ENCODE data around the gene RND1.
"Not testable (repeated sequence)": the region's sequence is repeated elsewhere in the genome, so short reads cannot be mapped to it uniquely, and the experiment has no call there.

RND1 gene

GRCh38 chr12:48865281-48866051 lies at the start of gene RND1:
TSS of gene RND1 (minus strand) at chr12:48865870. CDS start at chr12:48865767, 103 bp downstream.
- peak; percentile 55 to 70 for DNase-seq (ENCODE audit: low read depth in 2 of 2)

DNA sequence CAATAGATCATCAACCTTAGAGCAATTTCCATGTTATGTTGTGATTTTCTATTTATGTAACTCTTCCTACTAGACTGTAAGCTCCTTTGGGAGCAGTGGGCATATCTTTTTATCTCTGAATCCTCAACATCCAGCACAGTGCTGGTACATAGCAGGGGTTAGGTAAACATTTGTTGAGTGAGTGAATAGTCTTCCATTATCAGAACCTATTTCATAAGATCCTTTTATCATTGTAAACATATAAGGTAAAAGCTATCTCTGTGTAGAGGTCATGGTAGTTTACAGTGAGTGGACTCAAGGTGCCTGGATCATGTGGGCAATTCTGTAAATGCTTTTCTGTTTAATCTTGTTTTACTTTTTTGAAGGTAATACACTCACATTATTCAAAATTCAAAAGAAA lies 44.5 kb upstream of the RND1 start:
- DNase-seq (ENCODE audit: low read depth in 2 of 2) = no peak

DNA sequence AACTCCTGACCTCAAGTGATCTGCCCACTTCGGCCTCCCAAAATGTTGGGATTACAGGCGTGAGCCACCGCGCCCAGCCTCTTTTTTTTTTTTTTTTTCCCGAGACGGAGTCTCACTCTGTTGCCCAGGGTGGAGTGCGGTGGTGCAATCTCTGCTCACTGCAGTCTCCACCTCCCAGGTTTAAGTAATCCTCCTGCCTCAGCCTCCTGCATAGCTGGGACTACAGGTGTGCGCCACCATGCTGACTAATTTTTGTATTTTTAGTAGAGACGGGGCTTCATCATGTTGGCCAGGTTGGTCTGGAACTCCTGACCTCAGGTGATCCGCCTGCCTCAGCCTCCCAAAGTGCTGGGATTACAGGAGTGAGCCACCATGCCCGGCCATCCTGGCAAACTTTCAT lies 44.0 kb upstream of the RND1 start:
- not testable (repeated sequence) for DNase-seq (ENCODE audit: low read depth in 2 of 2)

DNA sequence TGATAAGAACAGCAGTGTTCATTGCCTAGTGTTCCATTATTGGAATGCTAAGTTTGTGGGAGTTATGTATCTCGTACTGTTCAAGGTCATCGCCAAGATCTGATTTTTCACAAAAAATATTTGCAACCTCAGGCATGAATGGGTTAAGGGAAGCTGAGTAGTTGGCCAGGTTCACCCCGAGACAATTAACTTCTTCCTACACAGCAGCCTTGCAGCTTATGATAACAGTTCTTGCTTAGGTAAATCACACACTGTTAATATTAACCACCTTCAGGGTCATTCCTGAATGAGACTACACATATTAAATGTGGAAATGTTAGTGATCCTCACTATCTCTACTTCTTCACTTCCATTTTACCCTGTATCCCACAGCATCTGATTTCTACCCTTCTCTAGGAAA lies 41.6 kb upstream of the RND1 start:
- DNase-seq (ENCODE audit: low read depth in 2 of 2) = no peak

- DNase-seq (ENCODE audit: low read depth in 2 of 2) = peak; percentile 65 to 72
These were observed 38.3 kb upstream of the RND1 start for GRCh38 chr12:48903982-48904411.

DNA sequence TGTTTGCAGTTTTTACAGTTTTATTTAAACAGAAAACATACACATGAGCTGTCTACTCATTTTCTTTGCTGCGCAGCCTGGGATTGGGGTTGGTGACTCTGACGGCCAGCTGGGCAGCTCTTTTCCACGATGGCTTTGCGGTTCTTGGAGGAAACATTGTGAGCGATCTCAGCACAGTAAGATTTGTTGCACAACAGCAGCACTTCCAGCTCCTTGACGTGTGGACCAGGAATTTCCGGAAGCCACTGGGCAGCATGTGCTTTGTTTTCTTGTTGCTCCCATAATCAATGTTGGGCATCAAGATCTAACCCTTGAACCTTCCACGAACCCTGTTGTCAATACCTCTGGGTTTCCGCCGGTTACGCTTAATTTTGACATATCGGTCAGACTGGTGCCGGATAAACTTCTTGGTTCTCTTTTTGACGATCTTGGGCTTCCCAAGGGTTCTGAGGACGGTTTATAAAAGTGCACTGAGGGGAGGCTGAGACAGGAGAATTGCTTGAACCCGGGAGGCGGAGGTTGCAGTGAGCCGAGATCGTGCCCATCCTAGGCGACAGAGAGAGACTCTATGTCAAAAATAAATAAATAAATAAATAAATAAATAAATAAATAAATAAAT lies 37.8 kb upstream of the RND1 start:
- DNase-seq (ENCODE audit: low read depth in 2 of 2) = no peak

DNA sequence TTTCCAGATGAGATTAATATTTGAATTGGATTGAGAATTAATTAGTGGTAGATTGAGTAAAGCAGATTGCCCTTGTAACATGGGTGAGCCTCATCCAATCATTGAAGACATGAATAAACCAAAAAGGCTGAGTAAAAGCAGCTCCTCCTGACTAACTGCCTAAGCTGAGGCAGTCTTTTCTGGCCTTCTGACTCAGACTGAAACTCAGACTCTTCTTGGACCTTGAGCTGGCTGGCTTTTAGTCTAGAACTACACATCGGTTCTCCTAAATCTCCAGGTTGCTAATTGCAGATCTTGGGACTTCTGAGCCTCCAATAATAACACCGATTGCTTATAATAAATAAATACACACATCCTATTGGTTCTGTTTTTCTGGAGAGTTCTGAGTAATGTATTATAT lies 35.6 kb upstream of the RND1 start:
- no peak for DNase-seq (ENCODE audit: low read depth in 2 of 2)

GRCh38 chr12:48899651-48900050 lies 34.0 kb upstream of the RND1 start:
- DNase-seq (ENCODE audit: low read depth in 2 of 2) = no peak

- no peak for DNase-seq (ENCODE audit: low read depth in 2 of 2)
These were observed 28.6 kb upstream of the RND1 start for GRCh38 chr12:48894271-48894670.

DNA sequence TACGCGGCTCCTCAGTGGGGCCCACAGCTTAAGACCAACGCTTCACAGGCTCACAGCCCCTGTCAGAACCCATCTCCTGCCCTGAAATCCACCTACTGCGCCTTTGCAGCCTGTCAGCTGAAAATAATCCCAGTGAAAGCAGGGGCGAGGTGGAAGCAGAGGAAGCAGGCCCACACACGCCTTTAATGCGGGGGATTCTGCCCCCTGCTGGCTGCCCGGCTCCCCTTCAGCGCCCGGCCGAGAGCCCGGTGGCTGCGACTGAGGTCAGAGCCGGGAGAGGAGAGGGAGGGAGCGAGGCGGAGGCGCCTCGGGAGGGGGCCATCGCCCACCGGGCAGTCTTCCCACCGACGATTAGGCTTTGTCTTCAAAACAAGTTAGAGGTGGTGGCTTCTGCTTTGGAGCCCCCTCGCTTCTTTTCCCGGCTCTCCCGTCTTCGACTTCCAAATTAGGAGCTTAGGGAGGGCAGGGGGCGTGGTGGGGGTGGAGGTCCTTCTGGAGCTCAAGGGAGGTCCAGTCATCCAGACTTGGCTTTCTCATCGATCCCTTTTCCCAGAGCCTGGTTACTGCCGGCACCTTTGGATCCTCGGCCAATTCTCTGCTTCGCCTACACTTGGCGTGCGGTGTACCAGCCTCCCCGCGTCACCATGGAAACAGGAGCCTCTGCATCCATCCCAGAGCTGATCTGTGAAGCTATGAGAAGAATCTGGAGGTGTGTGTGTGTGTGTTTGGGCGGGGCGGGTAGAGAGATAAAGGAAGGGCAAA lies 25.2 kb upstream of the RND1 start:
- peak; percentile 33 to 58 for DNase-seq (ENCODE audit: low read depth in 2 of 2)

- no peak for DNase-seq (ENCODE audit: low read depth in 2 of 2)
These were observed 24.0 kb upstream of the RND1 start for GRCh38 chr12:48889679-48890078.

- DNase-seq (ENCODE audit: low read depth in 2 of 2) = no peak
These were observed 17.9 kb upstream of the RND1 start for GRCh38 chr12:48883305-48884161.

DNA sequence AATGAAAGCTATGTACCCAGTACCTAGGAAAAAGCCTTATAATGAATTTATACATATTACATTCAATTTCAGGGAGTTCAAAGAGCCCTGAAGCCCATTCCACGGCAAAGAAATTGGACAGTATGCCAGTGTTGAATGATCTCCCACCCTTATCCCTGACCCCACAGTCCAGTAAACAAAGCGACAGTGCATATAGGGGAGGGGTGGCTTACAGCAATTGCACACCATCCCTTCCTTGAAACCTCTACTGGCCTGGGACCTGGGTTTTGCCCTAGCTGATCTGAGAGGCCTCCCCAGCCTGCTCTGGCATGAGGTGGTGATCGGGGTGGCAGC lies 17.3 kb upstream of the RND1 start:
- DNase-seq (ENCODE audit: low read depth in 2 of 2) = no peak

GRCh38 chr12:48882315-48882687 lies 16.6 kb upstream of the RND1 start:
- DNase-seq (ENCODE audit: low read depth in 2 of 2) = no peak

- DNase-seq (ENCODE audit: low read depth in 2 of 2) = no peak
These were observed 16.1 kb upstream of the RND1 start for GRCh38 chr12:48881686-48882314.

DNA sequence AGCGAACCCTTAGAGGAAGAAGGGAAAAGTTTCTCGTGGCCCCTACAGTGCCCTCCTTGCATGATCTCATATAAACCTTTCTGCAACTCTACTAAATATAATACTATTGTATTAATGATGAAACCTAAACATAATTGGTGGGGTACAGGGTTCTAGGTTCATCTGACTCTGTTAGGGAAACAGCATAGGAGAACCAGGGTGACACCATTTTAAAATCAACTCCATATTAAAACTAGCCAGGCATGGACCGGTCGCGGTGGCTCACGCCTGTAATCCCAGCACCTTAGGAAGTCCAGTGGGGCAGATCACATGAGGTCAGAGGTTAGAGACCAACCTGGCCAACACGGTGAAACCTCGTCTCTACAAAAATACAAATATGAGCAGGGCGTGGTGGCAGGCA lies 15.0 kb upstream of the RND1 start:
- no peak for DNase-seq (ENCODE audit: low read depth in 2 of 2)

DNA sequence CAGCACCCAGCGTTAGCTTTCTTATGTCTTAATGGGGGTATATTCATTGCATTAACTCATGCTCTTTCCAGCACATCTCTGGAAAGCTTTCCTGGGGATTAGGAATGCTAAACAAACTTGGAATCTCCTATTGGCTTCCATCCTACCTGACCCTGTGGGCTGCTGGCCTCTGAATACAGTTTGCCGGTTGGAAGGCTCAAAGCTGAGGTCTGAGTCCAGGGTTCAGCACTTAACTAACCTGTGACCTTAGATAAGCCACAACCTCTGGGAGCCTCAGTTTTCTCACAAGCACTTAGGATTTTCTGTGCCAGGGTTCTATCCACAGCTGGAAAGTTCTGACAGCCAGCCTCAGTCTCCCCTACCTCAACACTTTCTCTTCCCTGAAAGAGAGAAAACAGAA lies 12.9 kb upstream of the RND1 start:
- DNase-seq (ENCODE audit: low read depth in 2 of 2) = no peak

DNA sequence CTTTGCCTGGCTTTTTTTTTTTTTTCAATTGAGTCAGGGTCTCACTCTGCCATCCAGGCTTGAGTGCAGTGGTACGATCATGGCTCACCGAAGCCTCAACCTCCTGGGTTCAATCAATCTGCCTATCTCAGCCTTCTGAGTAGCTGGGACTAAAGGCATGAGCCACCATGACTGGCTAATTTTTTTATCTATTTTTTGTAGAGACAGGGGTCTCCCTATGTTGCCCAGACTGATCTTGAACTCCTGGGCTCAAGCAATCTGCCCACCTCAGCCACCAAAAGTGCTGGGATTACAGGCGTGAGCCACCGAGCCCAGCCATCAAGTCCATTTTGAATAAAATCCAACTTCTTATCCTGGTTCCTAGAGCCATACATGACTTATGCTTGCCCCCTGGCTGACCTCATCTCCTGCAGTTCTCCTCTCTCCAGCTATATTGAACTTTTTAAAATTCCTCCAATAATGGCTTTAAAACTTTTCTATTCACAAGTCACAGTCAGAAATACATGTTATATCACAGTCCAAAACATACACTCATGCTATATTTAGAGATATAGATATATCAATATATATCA lies 10.4 kb upstream of the RND1 start:
- DNase-seq (ENCODE audit: low read depth in 2 of 2) = no peak

DNA sequence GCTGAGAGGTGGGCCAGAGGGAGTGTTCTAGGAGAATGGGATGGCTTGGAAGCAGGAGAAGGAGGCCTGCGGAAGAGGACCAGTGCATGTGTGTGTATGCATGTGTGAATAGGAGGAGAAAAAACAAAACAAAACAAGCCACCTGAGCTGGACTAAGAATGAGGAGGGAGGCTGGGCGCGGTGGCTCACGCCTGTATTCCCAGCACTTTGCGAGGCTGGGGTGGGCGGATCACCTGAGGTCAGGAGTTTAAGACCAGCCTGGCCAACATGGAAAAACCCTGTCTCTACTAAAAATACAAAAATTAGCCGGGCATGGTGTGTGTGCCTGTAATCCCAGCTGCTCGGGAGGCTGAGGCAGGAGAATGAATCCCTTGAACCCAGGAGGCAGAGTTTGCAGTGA lies 7.9 kb upstream of the RND1 start:
- not testable (repeated sequence) for DNase-seq (ENCODE audit: low read depth in 2 of 2)

DNA sequence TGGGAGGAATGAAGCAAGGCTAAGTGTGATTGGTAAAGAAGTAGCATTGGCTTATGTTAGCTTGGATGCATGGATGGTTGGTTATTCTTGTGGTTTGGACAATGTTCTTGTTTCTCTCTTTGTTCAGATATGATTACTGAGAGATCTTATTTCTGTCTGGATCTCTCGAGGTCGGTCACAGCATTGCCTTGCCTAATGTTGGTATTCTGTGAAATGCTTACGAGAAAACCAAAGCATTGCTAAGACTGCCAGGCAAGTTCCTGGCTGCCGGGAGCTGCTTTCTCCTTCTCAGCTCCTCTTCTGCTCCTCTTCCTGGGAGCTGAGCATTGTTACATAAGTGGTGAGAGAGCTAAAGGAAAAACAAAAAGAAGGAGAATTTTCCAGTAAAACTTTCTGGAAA lies 7.4 kb upstream of the RND1 start:
- no peak for DNase-seq (ENCODE audit: low read depth in 2 of 2)

DNA sequence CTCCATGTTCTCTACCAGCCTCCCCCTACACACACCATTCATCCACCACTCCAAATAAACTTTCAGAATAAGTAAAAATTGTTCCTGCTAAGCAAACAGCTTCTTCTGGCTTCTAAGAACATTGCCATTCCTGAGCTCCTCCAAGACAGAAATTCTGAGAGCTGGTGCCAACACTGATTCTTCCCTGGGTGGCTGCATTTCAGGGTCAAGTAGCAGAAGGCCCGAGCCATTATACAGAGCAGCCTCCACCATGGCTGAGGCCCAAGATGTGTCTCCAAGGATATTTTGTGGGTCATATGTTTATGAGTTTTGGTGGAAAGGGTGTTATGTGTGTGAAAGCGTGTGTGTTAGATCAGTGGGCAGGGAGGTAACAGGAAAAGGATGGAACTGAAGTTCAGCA lies 3.5 kb upstream of the RND1 start:
- DNase-seq (ENCODE audit: low read depth in 2 of 2) = no peak

All from stimulated activated CD8-positive, alpha-beta memory T cell treated with anti-CD3 and anti-CD28 coated beads, Interleukin-2, amount 100 ng/mL, for 1 hour (primary cell).